ENCODE data around the gene THOC6. TPM values are rescaled to one million over a fixed set of nuclear protein-coding genes. Genes with fewer than 3 reads are reported as not detected.

THOC6 gene
- total RNA-seq: 30.9 and 37.2 TPM in 2 replicates

DNA sequence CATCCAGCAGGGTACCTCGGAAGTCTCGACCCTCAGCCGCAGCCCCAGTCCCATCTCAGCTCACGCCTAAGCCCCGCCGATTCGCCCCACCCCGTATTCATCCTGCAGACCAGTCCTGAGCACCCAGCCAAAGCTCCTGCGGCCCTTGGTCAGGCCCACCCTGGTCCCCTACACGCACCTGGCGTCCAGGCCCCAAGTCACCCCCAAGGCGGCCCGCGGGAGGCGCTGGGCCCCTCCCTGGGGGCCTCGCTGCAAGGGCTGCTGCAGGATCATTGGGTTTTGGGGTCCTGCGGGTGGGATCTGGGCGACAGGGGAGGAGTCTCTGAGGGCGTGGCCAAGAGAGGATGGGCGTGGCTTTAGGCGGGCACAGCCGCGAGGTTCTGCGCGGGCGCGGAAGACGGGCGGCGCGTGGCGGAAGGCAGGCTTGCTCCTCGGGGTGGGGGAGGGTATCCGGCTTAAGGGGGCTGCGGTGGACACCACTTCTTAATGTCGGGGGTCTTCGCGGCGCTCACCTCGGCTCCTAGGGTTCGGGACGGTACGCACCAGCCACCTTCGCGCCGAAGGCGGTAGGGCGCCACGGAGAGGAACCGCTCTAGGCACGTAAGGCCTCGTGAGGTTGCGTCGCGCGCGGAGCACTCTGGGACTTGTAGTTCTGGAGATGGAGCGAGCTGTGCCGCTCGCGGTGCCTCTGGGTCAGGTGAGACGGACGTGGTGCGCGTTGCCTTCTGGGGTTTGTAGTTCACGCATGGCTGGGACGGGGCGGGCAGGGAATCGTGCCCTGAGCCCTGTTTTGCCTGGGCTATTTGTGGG, at the start of gene THOC6, which contains the start of gene HCFC1R1:
THOC6 (plus strand) TSS at position 367 of the 810 bp plus-strand sequence; CDS start at position 659, 292 bp downstream.
HCFC1R1 (minus strand) TSS at position 274 of the 810 bp plus-strand sequence; CDS start at position 273, 1 bp downstream.

GRCh38 chr16:2980227-2981176, 43.3 kb upstream of the THOC6 start, which contains the start of gene PKMYT1:
PKMYT1 (minus strand) TSS chr16:2980446; CDS start chr16:2979657, 789 bp downstream.

DNA sequence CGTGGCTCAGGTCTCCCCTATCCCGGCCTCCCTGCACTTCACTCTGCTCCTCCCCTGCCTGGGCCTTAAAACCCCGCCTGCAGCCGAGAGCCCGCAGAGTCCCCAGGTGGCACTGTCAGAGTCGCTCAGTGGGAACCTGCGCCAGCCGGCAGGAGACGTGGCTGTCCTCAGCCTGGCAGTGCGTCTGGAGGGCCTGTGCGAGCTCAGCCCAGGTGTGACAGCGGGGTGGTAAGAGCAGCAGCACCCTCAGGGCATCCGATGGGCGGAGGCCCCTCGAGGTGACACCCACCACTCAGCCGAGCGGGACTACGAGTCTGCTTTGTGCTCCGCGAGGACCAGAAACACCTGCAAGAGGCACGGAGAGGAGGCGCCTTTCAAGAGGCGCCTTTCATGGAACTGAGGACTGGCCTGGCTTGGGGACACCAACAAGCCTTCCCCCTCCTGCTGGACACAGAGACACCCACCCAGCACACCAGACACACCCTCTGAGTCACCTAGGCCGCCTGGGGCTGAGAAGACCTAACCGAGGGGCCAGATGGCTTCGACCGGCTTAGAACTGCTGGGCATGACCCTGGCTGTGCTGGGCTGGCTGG, 10.9 kb upstream of the THOC6 start, which contains the start of gene CLDN9:
CLDN9 (plus strand) TSS at position 96 of the 593 bp plus-strand sequence; CDS start at position 536, 440 bp downstream.

DNA sequence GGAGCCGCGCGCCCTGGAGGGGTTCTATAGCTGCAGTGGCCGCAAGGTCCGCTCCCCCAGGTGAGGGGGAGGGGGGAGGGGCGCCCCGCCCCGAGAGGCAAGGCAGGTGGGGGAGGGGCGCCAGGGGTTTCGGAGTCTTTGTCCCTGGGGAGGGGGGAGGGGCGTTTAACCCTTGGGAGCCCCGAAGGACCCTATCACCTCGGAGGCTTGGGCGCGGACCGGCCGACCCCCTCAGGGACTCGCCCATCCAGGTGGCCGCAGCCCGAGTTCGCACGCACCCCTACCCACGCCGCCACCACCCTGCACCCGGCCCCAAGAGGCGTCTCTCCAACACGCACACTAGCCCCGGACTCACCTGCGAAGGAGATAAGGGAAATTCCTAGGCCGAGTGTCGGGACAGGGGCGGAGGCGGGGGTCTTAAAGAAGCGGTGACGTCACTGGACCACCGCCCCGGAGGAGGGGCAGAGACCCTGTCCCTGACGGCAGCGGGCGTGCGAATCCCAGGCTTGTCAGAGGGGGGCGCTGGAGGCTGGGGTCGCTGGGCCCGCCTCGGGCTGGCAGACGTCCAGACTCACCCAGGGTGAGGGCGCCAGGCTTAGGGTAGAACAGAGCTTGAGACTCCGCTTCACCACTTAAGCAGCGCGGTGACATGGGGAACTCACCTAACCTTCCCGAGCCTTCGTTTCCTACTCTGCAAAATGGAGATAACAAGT, 5.9 kb upstream of the THOC6 start, which contains the start of gene CLDN6:
CLDN6 (minus strand) TSS at position 390 of the 713 bp plus-strand sequence. CDS start 2,162 bp downstream, outside the sequence.

GRCh38 chr16:3020247-3020603, 3.6 kb upstream of the THOC6 start, which contains the start of gene TNFRSF12A:
TNFRSF12A (plus strand) TSS chr16:3020368; CDS start chr16:3020398, 30 bp downstream.

DNA sequence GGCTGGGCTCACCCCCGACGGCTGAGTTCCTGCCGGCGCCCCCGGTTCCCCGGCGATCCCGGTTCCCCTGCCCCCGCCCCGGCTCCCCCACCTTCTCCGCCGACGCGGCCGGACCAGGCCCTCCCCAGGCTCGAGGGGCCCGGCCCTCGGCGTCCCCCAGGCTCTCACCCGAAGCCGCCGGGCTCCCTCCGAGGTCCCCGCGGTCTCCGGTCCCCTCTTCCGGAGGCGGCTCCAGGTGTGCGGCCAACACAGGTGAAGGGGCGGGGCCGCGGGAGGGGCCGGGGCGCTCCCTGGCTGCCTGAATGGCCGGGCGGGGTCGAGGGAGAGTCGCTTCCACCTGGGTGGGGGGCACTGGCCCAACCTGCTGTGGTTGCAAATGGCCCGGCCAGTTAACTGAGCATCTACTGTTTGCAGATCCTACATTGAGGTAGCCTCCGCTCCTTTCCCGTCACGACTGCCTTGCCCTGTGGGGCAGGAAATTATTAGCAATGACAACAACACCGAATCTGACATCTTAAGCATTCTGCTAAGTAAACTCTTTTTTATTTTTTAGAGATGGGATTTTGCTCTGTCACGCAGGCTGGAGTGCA, 13.0 kb downstream of the THOC6 start, which contains the start of gene BICDL2:
BICDL2 (minus strand) TSS at position 219 of the 590 bp plus-strand sequence. CDS start 1,448 bp downstream, outside the sequence.

DNA sequence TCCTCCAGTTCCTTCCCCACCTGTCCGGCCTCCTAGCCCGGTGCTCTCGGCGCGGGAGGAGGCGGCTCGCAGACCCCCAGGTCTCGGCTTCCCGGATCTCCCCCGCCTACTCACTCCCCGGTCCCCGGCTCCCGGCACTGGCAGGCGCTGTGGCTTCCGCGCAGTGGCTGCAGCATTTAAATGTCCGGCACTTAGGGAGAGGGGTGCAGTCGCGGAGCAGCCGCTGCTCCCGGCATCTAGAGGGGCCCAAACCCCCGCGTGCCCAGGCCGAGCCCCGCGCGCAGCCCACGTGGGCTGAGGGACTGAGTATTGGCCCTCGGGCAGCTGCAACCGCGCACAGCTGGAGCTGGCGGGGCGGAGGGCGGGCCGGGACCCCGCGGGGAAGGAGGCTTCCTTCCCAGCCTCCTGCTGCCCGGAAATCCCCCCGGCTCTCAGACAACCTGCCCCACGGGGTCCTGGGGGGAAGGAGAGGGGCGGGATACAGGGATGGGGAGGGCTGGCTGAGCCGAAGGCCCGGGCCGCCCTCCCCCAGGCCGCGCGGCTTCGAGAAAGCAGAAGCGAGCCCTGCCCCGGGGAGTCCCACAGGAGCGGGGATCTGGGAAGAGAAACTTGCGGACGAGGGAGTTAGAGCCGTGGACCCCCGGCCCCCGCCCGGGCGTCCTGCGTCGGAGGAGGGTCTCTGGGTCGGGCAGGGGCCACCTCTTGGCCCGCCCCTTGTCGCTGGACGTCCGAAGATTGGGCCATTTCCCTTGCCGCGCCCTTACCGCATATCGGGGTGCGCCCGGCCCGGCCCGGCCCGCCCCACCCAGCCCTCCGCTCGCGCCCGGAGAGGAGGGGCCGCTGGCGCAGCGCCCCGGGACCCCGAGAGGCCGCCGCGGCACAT, 22.2 kb downstream of the THOC6 start, which contains the start of gene MMP25:
MMP25 (plus strand) TSS at position 804 of the 883 bp plus-strand sequence. CDS start 357 bp downstream, outside the sequence.

GRCh38 chr16:3065069-3065741, 41.4 kb downstream of the THOC6 start, which contains the start of gene IL32:
IL32 (plus strand) TSS chr16:3065640; CDS start chr16:3065812, 172 bp downstream.

Other genes starting within 250 kb of the THOC6 start
- gene ELOB, start 246.8 kb upstream of the THOC6 start, total RNA-seq: 647 and 787 TPM in 2 replicates
- not detected in 2 replicates for gene PRSS33, start 236.5 kb upstream of the THOC6 start, total RNA-seq
- gene PRSS41, start 225.6 kb upstream of the THOC6 start, total RNA-seq: not detected in 2 replicates
- 0.20 and 1.2 TPM in 2 replicates for gene PRSS21, start 206.8 kb upstream of the THOC6 start, total RNA-seq
- 1.5 and 3.1 TPM in 2 replicates for gene ZG16B, start 193.7 kb upstream of the THOC6 start, total RNA-seq
- not detected in 2 replicates for gene PRSS22, start 165.9 kb upstream of the THOC6 start, total RNA-seq
- gene FLYWCH2, start 140.8 kb upstream of the THOC6 start, total RNA-seq: 50.6 and 67.3 TPM in 2 replicates
- gene FLYWCH1, start 112.1 kb upstream of the THOC6 start, total RNA-seq: 41.5 and 51.1 TPM in 2 replicates
- gene KREMEN2, start 59.8 kb upstream of the THOC6 start, total RNA-seq: not detected in 2 replicates
- 23.8 and 24.1 TPM in 2 replicates for gene PAQR4, start 54.7 kb upstream of the THOC6 start, total RNA-seq
- gene PKMYT1, start 43.6 kb upstream of the THOC6 start, total RNA-seq: 28.1 and 31.3 TPM in 2 replicates
- gene CLDN9, start 11.1 kb upstream of the THOC6 start, total RNA-seq: not detected in 2 replicates
- 0.15 TPM in 1 of 2 replicates, not detected in the other for gene CLDN6, start 5.9 kb upstream of the THOC6 start, total RNA-seq
- 174 and 225 TPM in 2 replicates for gene TNFRSF12A, start 3.7 kb upstream of the THOC6 start, total RNA-seq
- gene HCFC1R1, start 93 bp upstream of the THOC6 start, total RNA-seq: 18.6 and 24.1 TPM in 2 replicates
- gene BICDL2, start 12.9 kb downstream of the THOC6 start, total RNA-seq: not detected in 2 replicates
- gene MMP25, start 22.5 kb downstream of the THOC6 start, total RNA-seq: under 0.01 and 0.15 TPM in 2 replicates
- 824 and 885 TPM in 2 replicates for gene IL32, start 41.6 kb downstream of the THOC6 start, total RNA-seq
- not detected in 2 replicates for gene ZSCAN10, start 75.3 kb downstream of the THOC6 start, total RNA-seq
- 14.7 and 16.0 TPM in 2 replicates for gene ZNF205, start 88.6 kb downstream of the THOC6 start, total RNA-seq
- 4.8 and 4.9 TPM in 2 replicates for gene ZNF213, start 111.0 kb downstream of the THOC6 start, total RNA-seq
- 0.13 and 1.9 TPM in 2 replicates for gene OR1F1, start 164.2 kb downstream of the THOC6 start, total RNA-seq
- 5.8 and 6.4 TPM in 2 replicates for gene ZNF200, start 211.1 kb downstream of the THOC6 start, total RNA-seq
- not detected in 2 replicates for gene MEFV, start 232.6 kb downstream of the THOC6 start, total RNA-seq